Trophoblast cell (in vitro differentiated cells and primary cell): ENCODE data around the gene RRP8.

Source experiments
- DNase-seq, 2 donors: peaks; one replicate each; pipeline ENCODE4 v3.0.0-alpha.2; 2016
- H2AFZ ChIP-seq: 2 replicates; pipeline ENCODE4 v1.6.1; 2013; ENCODE audit warnings: low read length, moderate library complexity, mild to moderate bottlenecking; ENCODE audit not compliant: insufficient read depth, poor library complexity
- H2AK5ac ChIP-seq: 2 replicates; pipeline ENCODE4 v1.6.1; 2013; ENCODE audit warnings: mild to moderate bottlenecking, low read length
- H2BK120ac ChIP-seq: 2 replicates; pipeline ENCODE4 v1.6.1; 2013; ENCODE audit warnings: low read length, mild to moderate bottlenecking, moderate library complexity; ENCODE audit not compliant: insufficient read depth, poor library complexity
- H2BK12ac ChIP-seq: 2 replicates; pipeline ENCODE4 v1.6.1; 2013; ENCODE audit warnings: mild to moderate bottlenecking, low read length, moderate library complexity
- H2BK5ac ChIP-seq: 2 replicates; pipeline ENCODE4 v1.6.1; 2013; ENCODE audit warnings: low read length, low read depth, moderate library complexity, mild to moderate bottlenecking; ENCODE audit not compliant: poor library complexity
- H3K14ac ChIP-seq: 2 replicates; pipeline ENCODE4 v1.6.1; 2013; ENCODE audit warnings: mild to moderate bottlenecking, low read length
- H3K18ac ChIP-seq: 2 replicates; pipeline ENCODE4 v1.6.1; 2013; ENCODE audit warnings: mild to moderate bottlenecking, low read length
- H3K23ac ChIP-seq: 2 replicates; pipeline ENCODE4 v1.6.1; 2013; ENCODE audit warnings: low read length
- H3K27ac ChIP-seq: 2 replicates; pipeline ENCODE4 v1.5.1; 2013; ENCODE audit warnings: low read depth, mild to moderate bottlenecking, inconsistent platforms, low read length, moderate library complexity
- H3K27me3 ChIP-seq: 2 replicates; pipeline ENCODE4 v1.6.1; 2013; ENCODE audit warnings: inconsistent platforms, mild to moderate bottlenecking, low read length, moderate library complexity; ENCODE audit not compliant: insufficient read depth
- H3K36me3 ChIP-seq, 2 experiments: 1 replicate in 1 of 2; 2 replicates in 1 of 2; pipeline ENCODE4 v1.6.1; 2013; ENCODE audit warnings: low read length in 2 of 2, mild to moderate bottlenecking in 2 of 2, moderate library complexity in 1 of 2; ENCODE audit not compliant: insufficient read depth in 2 of 2, control insufficient read depth in 1 of 2
- H3K4ac ChIP-seq: 2 replicates; pipeline ENCODE4 v1.6.1; 2013; ENCODE audit warnings: low read depth, mild to moderate bottlenecking, low read length, moderate library complexity
- H3K4me1 ChIP-seq, 2 experiments: 1 replicate in 1 of 2; 2 replicates in 1 of 2; pipeline ENCODE4 v1.6.1; 2013; ENCODE audit warnings: low read length in 2 of 2, mild to moderate bottlenecking in 2 of 2, moderate library complexity in 1 of 2; ENCODE audit not compliant: insufficient read depth in 2 of 2, control insufficient read depth in 1 of 2
- H3K4me2 ChIP-seq: 2 replicates; pipeline ENCODE4 v1.6.1; 2013; ENCODE audit warnings: inconsistent platforms, mild to moderate bottlenecking, low read length, moderate library complexity
- H3K4me3 ChIP-seq: 2 replicates; pipeline ENCODE4 v1.5.1; 2013; ENCODE audit warnings: mild to moderate bottlenecking, low read depth, low read length, inconsistent platforms
- H3K79me1 ChIP-seq: one replicate; pipeline ENCODE4 v1.6.1; 2013; ENCODE audit warnings: low read length
- H3K79me2 ChIP-seq: 2 replicates; pipeline ENCODE4 v1.6.1; 2013; ENCODE audit warnings: low read length, mild to moderate bottlenecking; ENCODE audit not compliant: control insufficient read depth, insufficient read depth, poor library complexity
- H3K9ac ChIP-seq: 2 replicates; pipeline ENCODE4 v1.6.1; 2013; ENCODE audit warnings: mild to moderate bottlenecking, low read length
- H3K9me3 ChIP-seq: 2 replicates; pipeline ENCODE4 v1.6.1; 2013; ENCODE audit warnings: low read depth, mild to moderate bottlenecking, control low read depth, inconsistent platforms, low read length; ENCODE audit not compliant: insufficient read depth
- H4K12ac ChIP-seq: 2 replicates; pipeline ENCODE4 v1.6.1; 2013; ENCODE audit warnings: low read depth, mild to moderate bottlenecking, low read length, moderate library complexity
- H4K8ac ChIP-seq: 2 replicates; pipeline ENCODE4 v1.6.1; 2013; ENCODE audit warnings: low read depth, mild to moderate bottlenecking, low read length, moderate library complexity
- H4K91ac ChIP-seq: one replicate; pipeline ENCODE4 v1.6.1; 2013; ENCODE audit warnings: low read depth, mild to moderate bottlenecking, low read length, moderate library complexity
- WGBS: extraction: QIAGEN DNeasy Blood & Tissue Kit; methylation state at CpG from one replicate; pipeline ENCODE4 v1.1.7; 2013; ENCODE audit warnings: missing lambda C conversion rate; ENCODE audit not compliant: insufficient read length, insufficient coverage; ENCODE audit errors: extremely low coverage; 5-methylcytosine and 5-hydroxymethylcytosine counted together

RRP8 gene

GRCh38 chr11:6625832-6626420 is 22.5 kb upstream of the RRP8 start:
- Histone ChIP-seq H4K12ac (no peak overlapping the region), H3K4me3 (peak overlapping the region; percentile 10), H4K8ac (no peak overlapping the region), H3K79me1 (no peaks in the 10 kb centered on the region), H3K4ac (no peak overlapping the region), H2AFZ (no peak overlapping the region), H3K18ac (no peak overlapping the region), H2BK120ac (no peak overlapping the region), H3K36me3 (no peaks in the 10 kb centered on the region), H4K91ac (no peak overlapping the region), H3K9me3 (peaks cover 12% of the 10 kb centered on the region), H2AK5ac (no peak overlapping the region), H3K14ac (no peak overlapping the region), H3K79me2 (no peaks in the 10 kb centered on the region), H3K27ac (no peak overlapping the region), H3K4me2 (no peak overlapping the region), H3K27me3 (peaks cover 20% of the 10 kb centered on the region), H3K9ac (no peak overlapping the region), H2BK12ac (no peak overlapping the region), H2BK5ac (no peak overlapping the region), H3K23ac (no peak overlapping the region), H3K4me1 (peaks cover 6 to 10% of the 10 kb centered on the region in 2 experiments)
- no peak for DNase-seq
- WGBS, result no CpG with 5 or more reads among the region's 17 CpGs

DNA sequence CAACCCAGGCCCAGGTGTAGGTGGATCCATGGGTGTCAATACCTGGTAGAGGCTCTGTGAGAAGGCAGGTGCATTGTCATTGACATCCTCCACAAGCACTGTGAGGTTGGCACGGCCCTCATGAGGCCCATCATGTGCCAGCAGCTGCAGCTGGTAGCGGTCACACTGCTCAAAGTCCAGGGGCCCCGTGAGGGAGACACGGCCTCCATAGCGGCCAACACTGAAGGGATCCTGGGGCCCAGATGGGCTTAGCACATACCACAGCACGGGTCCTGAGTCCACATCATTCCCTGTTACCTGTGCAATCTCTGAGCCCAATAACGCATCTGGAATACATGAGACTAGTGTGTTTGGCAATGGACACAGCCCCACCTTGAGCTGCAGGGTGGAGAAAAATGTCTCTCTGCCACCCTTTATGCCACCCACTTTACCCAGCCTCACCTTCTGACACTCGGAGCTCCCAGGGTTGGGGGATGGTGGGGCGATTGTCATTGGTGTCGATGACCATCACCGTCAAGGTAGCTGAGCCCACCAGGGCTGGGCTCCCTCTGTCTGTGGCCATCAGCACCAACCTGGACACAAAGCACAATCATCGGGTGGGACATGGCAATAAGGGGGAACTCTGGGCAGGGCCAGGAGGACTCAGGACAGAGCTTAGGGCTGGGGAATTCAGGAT is 21.9 kb upstream of the RRP8 start:
- H2BK12ac ChIP-seq, result no peak overlapping the region
- WGBS, result no CpG with 5 or more reads among the region's 12 CpGs
- no peak overlapping the region for H2AFZ ChIP-seq
- H3K4me1 ChIP-seq, result peaks cover 2 to 4% of the 10 kb centered on the region in 2 experiments
- H4K8ac ChIP-seq, result no peak overlapping the region
- no peak overlapping the region for H2BK120ac ChIP-seq
- H3K4ac ChIP-seq, result no peak overlapping the region
- H3K9me3 ChIP-seq, result peaks cover 11% of the 10 kb centered on the region
- H3K9ac ChIP-seq, result no peak overlapping the region
- H3K79me2 ChIP-seq, result no peaks in the 10 kb centered on the region
- no peak overlapping the region for H4K91ac ChIP-seq
- DNase-seq, result no peak
- H3K79me1 ChIP-seq, result no peaks in the 10 kb centered on the region
- no peak overlapping the region for H3K14ac ChIP-seq
- no peak overlapping the region for H2BK5ac ChIP-seq
- peaks cover 14% of the 10 kb centered on the region for H3K27me3 ChIP-seq
- no peak overlapping the region for H3K4me2 ChIP-seq
- H3K27ac ChIP-seq, result no peak overlapping the region
- H3K4me3 ChIP-seq, result no peak overlapping the region
- H3K23ac ChIP-seq, result no peak overlapping the region
- H2AK5ac ChIP-seq, result no peak overlapping the region
- H3K18ac ChIP-seq, result no peak overlapping the region
- no peak overlapping the region for H4K12ac ChIP-seq
- H3K36me3 ChIP-seq, result no peaks in the 10 kb centered on the region

GRCh38 chr11:6623391-6624363 is 20.3 kb upstream of the RRP8 start:
- Histone ChIP-seq H3K4ac (no peak overlapping the region), H3K18ac (no peak overlapping the region), H4K8ac (no peak overlapping the region), H3K27me3 (peaks cover 5% of the 10 kb centered on the region), H4K12ac (no peak overlapping the region), H2BK5ac (no peak overlapping the region), H3K14ac (no peak overlapping the region), H3K27ac (no peak overlapping the region), H3K4me1 (peaks cover 1 to 3% of the 10 kb centered on the region in 2 experiments), H3K23ac (no peak overlapping the region), H3K79me1 (peaks cover 5% of the 10 kb centered on the region), H2BK120ac (no peak overlapping the region), H3K9ac (no peak overlapping the region), H3K36me3 (no peaks in the 10 kb centered on the region), H4K91ac (no peak overlapping the region), H2AK5ac (no peak overlapping the region), H2AFZ (no peak overlapping the region), H3K9me3 (peaks cover 5% of the 10 kb centered on the region), H3K79me2 (peaks cover 2% of the 10 kb centered on the region), H3K4me2 (no peak overlapping the region), H2BK12ac (no peak overlapping the region), H3K4me3 (no peak overlapping the region)
- no CpG with 5 or more reads among the region's 31 CpGs for WGBS
- no peak for DNase-seq

- H3K9me3 ChIP-seq, result peaks cover 5% of the 10 kb centered on the region
- H4K12ac ChIP-seq, result no peak overlapping the region
- peak in 1 of 2 donors; percentile 38 for DNase-seq
- H4K91ac ChIP-seq, result no peak overlapping the region
- H3K36me3 ChIP-seq, result no peaks in the 10 kb centered on the region
- no peak overlapping the region for H2BK120ac ChIP-seq
- H3K4me2 ChIP-seq, result no peak overlapping the region
- no peak overlapping the region for H3K9ac ChIP-seq
- no peak overlapping the region for H3K23ac ChIP-seq
- no peak overlapping the region for H4K8ac ChIP-seq
- peaks cover 7% of the 10 kb centered on the region in 2 experiments for H3K4me1 ChIP-seq
- no peak overlapping the region for H2AK5ac ChIP-seq
- peaks cover 3% of the 10 kb centered on the region for H3K79me2 ChIP-seq
- H3K27me3 ChIP-seq, result no peaks in the 10 kb centered on the region
- H2BK5ac ChIP-seq, result no peak overlapping the region
- WGBS, result no CpG with 5 or more reads among the region's 24 CpGs
- H3K4me3 ChIP-seq, result no peak overlapping the region
- no peak overlapping the region for H3K4ac ChIP-seq
- H3K18ac ChIP-seq, result no peak overlapping the region
- H3K14ac ChIP-seq, result no peak overlapping the region
- H3K79me1 ChIP-seq, result peaks cover 5% of the 10 kb centered on the region
- H2AFZ ChIP-seq, result no peak overlapping the region
- no peak overlapping the region for H3K27ac ChIP-seq
- no peak overlapping the region for H2BK12ac ChIP-seq
Measured at GRCh38 chr11:6622261-6623171, 19.1 kb upstream of the RRP8 start.
